GM12878 (cell line): ENCODE measurements around the gene SHMT1. TPM values are rescaled to one million over a fixed set of nuclear protein-coding genes. Genes with fewer than 3 reads are reported as not detected.
A peak's percentile ranks its signal among the peaks of the same experiment; 100 is the strongest.

ENCODE experiments used
- ASH2L ChIP-seq: fragments of 300-600, 200-600 bp; sonication (generic); IDR thresholded peaks from 2 replicates; pipeline ENCODE4 v1.6.1; 2017; ENCODE audit warnings: low read depth, mild to moderate bottlenecking, borderline replicate concordance
- ATF7 ChIP-seq: fragments of 450-650 bp; IDR thresholded peaks from 2 replicates; pipeline ENCODE4 v1.6.1; 2016; ENCODE audit warnings: low read depth, mild to moderate bottlenecking
- BCL11A ChIP-seq: IDR thresholded peaks from 2 replicates; pipeline ENCODE4 v1.6.1; 2011; ENCODE audit warnings: low read depth, low read length
- CBFB ChIP-seq: IDR thresholded peaks from 2 replicates; pipeline ENCODE4 v1.6.1; 2016; ENCODE audit warnings: antibody characterized with exemption, low read depth
- CBX5 ChIP-seq: sonication (generic); IDR thresholded peaks from 2 replicates; pipeline ENCODE4 v1.6.1; 2016; ENCODE audit warnings: low read depth, moderate library complexity, mild to moderate bottlenecking, inconsistent platforms
- CHD1 ChIP-seq: IDR thresholded peaks from 2 replicates; pipeline ENCODE4 v1.6.1; 2012; ENCODE audit warnings: low read depth, low read length, improper control_type of control experiment
- DPF2 ChIP-seq: fragments of 450-650 bp; IDR thresholded peaks from 2 replicates; pipeline ENCODE4 v1.6.1; 2017; ENCODE audit warnings: mild to moderate bottlenecking
- EP300 ChIP-seq, 2 experiments: fragments of 150-350 bp in 1 of 2; IDR thresholded peaks; 2 replicates each; pipeline ENCODE4 v1.6.1; 2011 to 2012; ENCODE audit warnings: low read depth in 2 of 2, low read length in 2 of 2, borderline replicate concordance in 1 of 2, improper control_type of control experiment in 1 of 2, inconsistent platforms in 1 of 2; ENCODE audit not compliant: control insufficient read depth in 1 of 2
- ETV6 ChIP-seq, 2 experiments: fragments of 450-650 bp in 1 of 2; IDR thresholded peaks in 1 of 2; conservative IDR thresholded peaks in 1 of 2; 2 replicates each; pipeline ENCODE4 v1.6.1; 2014; ENCODE audit warnings: antibody characterized with exemption in 1 of 2, borderline replicate concordance in 1 of 2, low read depth in 1 of 2, mild to moderate bottlenecking in 1 of 2, moderate library complexity in 1 of 2
- HCFC1 ChIP-seq: fragments of 150-350 bp; IDR thresholded peaks from 2 replicates; pipeline ENCODE4 v1.6.1; 2014; ENCODE audit warnings: low read length
- HDGF ChIP-seq: fragments of 450-650 bp; IDR thresholded peaks from 2 replicates; pipeline ENCODE4 v1.6.1; 2016; ENCODE audit warnings: antibody characterized with exemption
- IKZF2 ChIP-seq, 2 experiments: fragments of 450-650 bp; IDR thresholded peaks; 2 replicates each; pipeline ENCODE4 v1.6.1; 2017; ENCODE audit warnings: mild to moderate bottlenecking in 2 of 2, moderate library complexity in 2 of 2
- MEF2B ChIP-seq: fragments of 450-650 bp; IDR thresholded peaks from 2 replicates; pipeline ENCODE4 v1.6.1; 2018; ENCODE audit warnings: mild to moderate bottlenecking, moderate library complexity; ENCODE audit not compliant: partially characterized antibody, poor library complexity, severe bottlenecking
- MYC ChIP-seq: IDR thresholded peaks from 2 replicates; pipeline ENCODE4 v1.6.1; 2011; ENCODE audit warnings: mild to moderate bottlenecking, low read length, moderate library complexity, inconsistent platforms; ENCODE audit not compliant: insufficient read depth, insufficient replicate concordance, insufficient read length, severe bottlenecking
- NR2F1 ChIP-seq: fragments of 450-650 bp; conservative IDR thresholded peaks from 2 replicates; pipeline ENCODE4 v1.6.1; 2017; ENCODE audit warnings: mild to moderate bottlenecking
- PAX8 ChIP-seq: fragments of 450-650 bp; IDR thresholded peaks from 2 replicates; pipeline ENCODE4 v1.6.1; 2017; ENCODE audit warnings: mild to moderate bottlenecking, moderate library complexity
- RFX5 ChIP-seq: IDR thresholded peaks from 2 replicates; pipeline ENCODE4 v1.6.1; 2011; ENCODE audit warnings: low read depth, low read length, improper control_type of control experiment
- SP1 ChIP-seq: IDR thresholded peaks from one replicate; pipeline ENCODE4 v1.6.1; 2011; ENCODE audit warnings: low read depth, low read length
- ZNF274 ChIP-seq: IDR thresholded peaks from one replicate; pipeline ENCODE4 v1.8.0; 2011; ENCODE audit not compliant: insufficient read length, insufficient read depth
- ZNF384 ChIP-seq: IDR thresholded peaks from 2 replicates; pipeline ENCODE4 v1.6.1; 2012; ENCODE audit warnings: low read depth, mild to moderate bottlenecking, low read length, improper control_type of control experiment, borderline replicate concordance
- polyA plus RNA-seq, 11 experiments: library from polyadenylated mRNA; depleted of rRNA in 4 of 11; unstranded in 6 of 11; stranded (reverse) in 5 of 11; fragments of >200 nt; fragmentation: Nextera tagmentation in 4 of 11; fragmentation: Illumina TruSeq in 1 of 11; extraction: Ambion mirVana in 4 of 11; extraction: Trizol in 1 of 11; gene quantifications; 1 replicate in 1 of 11; 2 replicates in 10 of 11; pipeline versions ENCODE4 v1.2.1 to v1.2.3, GENCODE V29; 2011 to 2016; ENCODE audit warnings: inconsistent platforms in 2 of 11, missing spikeins in 2 of 11, low read depth in 1 of 11
- total RNA-seq, 4 experiments: library from RNA; depleted of rRNA in 3 of 4; stranded (reverse); fragments of >200 nt in 3 of 4; fragmentation: Illumina TruSeq in 1 of 4; extraction: Trizol in 1 of 4; gene quantifications; 2 replicates each; pipeline versions ENCODE4 v1.2.1 to v1.2.3, GENCODE V29; 2013 to 2021
- TF ChIP-seq, protein P1 (sequence below): IDR thresholded peaks from 2 replicates; pipeline ENCODE4 v1.6.1; 2011; ENCODE audit warnings: borderline replicate concordance, low read depth, mild to moderate bottlenecking, moderate library complexity, mixed read lengths, low read length; ENCODE audit not compliant: insufficient read depth; ENCODE audit errors: extremely low read length
- TF ChIP-seq, protein P2 (sequence below): fragments of 450-650 bp; IDR thresholded peaks from 2 replicates; pipeline ENCODE4 v1.6.1; 2017; ENCODE audit warnings: mild to moderate bottlenecking, moderate library complexity
- TF ChIP-seq, protein P3 (sequence below): IDR thresholded peaks from 2 replicates; pipeline ENCODE4 v1.6.1; 2011; ENCODE audit warnings: low read depth, low read length, improper control_type of control experiment, borderline replicate concordance

Gene SHMT1
- total and polyA plus RNA-seq, 10 of the 15 experiments (the other 5 are each of a cell fraction or from before 2014, with no cell fraction given), result 5.2 to 60.1 (median 34.6) TPM

DNA sequence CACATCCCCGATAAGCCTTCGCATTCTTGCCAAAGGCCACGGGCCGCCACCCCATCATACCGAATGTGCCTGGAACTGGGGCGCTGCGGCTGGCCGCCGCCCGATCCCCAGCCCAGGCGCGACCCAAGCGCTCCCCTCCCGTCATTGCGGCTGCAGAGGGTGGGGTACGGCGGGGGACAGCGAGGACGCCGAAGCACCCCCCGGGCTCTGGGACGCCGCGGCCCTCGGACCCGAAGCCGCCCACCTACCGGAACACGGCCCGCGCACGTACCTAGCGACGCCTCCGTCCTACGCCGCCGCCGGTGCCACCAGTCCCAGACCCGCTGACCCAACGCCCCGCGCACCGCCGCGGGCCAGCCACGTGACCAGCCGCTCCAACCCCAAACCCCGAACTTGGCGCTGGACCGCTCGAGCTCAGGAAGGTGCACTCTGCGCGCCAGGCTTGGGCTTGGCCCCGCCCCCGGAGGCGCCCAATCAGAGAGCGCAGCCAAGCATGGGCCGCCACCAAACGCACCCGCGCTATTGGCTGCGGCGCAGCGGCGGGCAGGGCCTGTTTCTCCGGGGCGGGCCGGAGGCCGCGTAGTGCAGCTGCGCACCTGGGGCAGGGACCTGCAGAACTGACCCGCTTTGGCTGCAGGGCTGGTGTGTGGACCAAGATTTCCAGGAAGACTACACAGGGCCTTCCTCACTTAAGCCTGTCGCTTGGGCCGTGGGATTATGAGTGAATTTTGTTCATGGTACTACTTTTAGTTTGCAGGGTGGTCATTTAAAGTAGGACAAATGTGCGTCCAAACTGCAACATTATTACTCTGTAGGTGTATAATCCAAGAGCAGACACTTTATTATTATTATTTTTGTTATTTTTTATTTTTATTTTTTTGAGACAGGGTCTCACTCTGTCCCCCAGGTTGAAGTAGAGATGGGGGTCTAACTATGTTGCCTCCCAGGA is at the start of gene SHMT1 (continued):
- no peak for TF ChIP-seq ZNF384
- no peak for TF ChIP-seq HDGF
- no peak for TF ChIP-seq ETV6 (conservative IDR thresholded peaks at IDR 0.05 in 1 of 2, IDR thresholded peaks at IDR 0.05 in 1 of 2; ENCODE audit: borderline replicate concordance in 1 of 2, low read depth in 1 of 2)
- no peak for TF ChIP-seq BCL11A
- TF ChIP-seq ATF7, result no peak
- no peak for TF ChIP-seq HCFC1
- TF ChIP-seq, protein P1, sequence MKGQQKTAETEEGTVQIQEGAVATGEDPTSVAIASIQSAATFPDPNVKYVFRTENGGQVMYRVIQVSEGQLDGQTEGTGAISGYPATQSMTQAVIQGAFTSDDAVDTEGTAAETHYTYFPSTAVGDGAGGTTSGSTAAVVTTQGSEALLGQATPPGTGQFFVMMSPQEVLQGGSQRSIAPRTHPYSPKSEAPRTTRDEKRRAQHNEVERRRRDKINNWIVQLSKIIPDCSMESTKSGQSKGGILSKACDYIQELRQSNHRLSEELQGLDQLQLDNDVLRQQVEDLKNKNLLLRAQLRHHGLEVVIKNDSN, result peak; percentile 92
- TF ChIP-seq, protein P2, sequence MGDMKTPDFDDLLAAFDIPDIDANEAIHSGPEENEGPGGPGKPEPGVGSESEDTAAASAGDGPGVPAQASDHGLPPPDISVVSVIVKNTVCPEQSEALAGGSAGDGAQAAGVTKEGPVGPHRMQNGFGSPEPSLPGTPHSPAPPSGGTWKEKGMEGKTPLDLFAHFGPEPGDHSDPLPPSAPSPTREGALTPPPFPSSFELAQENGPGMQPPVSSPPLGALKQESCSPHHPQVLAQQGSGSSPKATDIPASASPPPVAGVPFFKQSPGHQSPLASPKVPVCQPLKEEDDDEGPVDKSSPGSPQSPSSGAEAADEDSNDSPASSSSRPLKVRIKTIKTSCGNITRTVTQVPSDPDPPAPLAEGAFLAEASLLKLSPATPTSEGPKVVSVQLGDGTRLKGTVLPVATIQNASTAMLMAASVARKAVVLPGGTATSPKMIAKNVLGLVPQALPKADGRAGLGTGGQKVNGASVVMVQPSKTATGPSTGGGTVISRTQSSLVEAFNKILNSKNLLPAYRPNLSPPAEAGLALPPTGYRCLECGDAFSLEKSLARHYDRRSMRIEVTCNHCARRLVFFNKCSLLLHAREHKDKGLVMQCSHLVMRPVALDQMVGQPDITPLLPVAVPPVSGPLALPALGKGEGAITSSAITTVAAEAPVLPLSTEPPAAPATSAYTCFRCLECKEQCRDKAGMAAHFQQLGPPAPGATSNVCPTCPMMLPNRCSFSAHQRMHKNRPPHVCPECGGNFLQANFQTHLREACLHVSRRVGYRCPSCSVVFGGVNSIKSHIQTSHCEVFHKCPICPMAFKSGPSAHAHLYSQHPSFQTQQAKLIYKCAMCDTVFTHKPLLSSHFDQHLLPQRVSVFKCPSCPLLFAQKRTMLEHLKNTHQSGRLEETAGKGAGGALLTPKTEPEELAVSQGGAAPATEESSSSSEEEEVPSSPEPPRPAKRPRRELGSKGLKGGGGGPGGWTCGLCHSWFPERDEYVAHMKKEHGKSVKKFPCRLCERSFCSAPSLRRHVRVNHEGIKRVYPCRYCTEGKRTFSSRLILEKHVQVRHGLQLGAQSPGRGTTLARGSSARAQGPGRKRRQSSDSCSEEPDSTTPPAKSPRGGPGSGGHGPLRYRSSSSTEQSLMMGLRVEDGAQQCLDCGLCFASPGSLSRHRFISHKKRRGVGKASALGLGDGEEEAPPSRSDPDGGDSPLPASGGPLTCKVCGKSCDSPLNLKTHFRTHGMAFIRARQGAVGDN, result no peak; the same call in 1 of the 2 replicates
- TF ChIP-seq RFX5, result peak; percentile 89
- TF ChIP-seq DPF2, result peak; percentile 76
- TF ChIP-seq CHD1, result no peak
- TF ChIP-seq MEF2B, result no peak
- TF ChIP-seq SP1, result peak; percentile 71
- TF ChIP-seq ASH2L, result 0 out of 2 replicates have a peak, but pooled peaks have one; percentile 51
- no peak for TF ChIP-seq CBX5
- peak; percentile 46 for TF ChIP-seq MYC
- no peak for TF ChIP-seq CBFB
- no peak for TF ChIP-seq EP300 (IDR thresholded peaks at IDR 0.05; ENCODE audit: borderline replicate concordance in 1 of 2, control insufficient read depth in 1 of 2, low read depth in 2 of 2, low read length in 2 of 2)
- TF ChIP-seq NR2F1, result peak; percentile 69
- no peak for TF ChIP-seq PAX8
- TF ChIP-seq, protein P3, sequence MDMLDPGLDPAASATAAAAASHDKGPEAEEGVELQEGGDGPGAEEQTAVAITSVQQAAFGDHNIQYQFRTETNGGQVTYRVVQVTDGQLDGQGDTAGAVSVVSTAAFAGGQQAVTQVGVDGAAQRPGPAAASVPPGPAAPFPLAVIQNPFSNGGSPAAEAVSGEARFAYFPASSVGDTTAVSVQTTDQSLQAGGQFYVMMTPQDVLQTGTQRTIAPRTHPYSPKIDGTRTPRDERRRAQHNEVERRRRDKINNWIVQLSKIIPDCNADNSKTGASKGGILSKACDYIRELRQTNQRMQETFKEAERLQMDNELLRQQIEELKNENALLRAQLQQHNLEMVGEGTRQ, result peak; percentile 56
- TF ChIP-seq IKZF2 (IDR thresholded peaks at IDR 0.05), result no peak
- TF ChIP-seq ZNF274, result no peak
